UCSD-AML1 (cell line): ENCODE measurements around the gene RGR.
A peak's percentile ranks its signal among the peaks of the same experiment; 100 is the strongest.

ENCODE experiments used
- DNase-seq: peaks from one replicate; lab custom pipeline; 2025; ENCODE audit not compliant: unreplicated experiment; lab: John Stamatoyannopoulos, UW

Gene RGR

GRCh38 chr10:84293171-84293570, 48.3 kb downstream of the RGR start:
- no peak for DNase-seq

GRCh38 chr10:84293574-84294016, 48.7 kb downstream of the RGR start:
- DNase-seq, result no peak

GRCh38 chr10:84294766-84295447, 50.1 kb downstream of the RGR start:
- DNase-seq, result no peak

GRCh38 chr10:84296091-84296981, 51.5 kb downstream of the RGR start:
- DNase-seq, result no peak

- DNase-seq, result no peak
These were observed 53.2 kb downstream of the RGR start for GRCh38 chr10:84298057-84298456.

GRCh38 chr10:84302223-84302622, 57.4 kb downstream of the RGR start:
- DNase-seq, result no peak

- no peak for DNase-seq
These were observed 62.0 kb downstream of the RGR start for GRCh38 chr10:84306751-84307384.

GRCh38 chr10:84308021-84308420, 63.2 kb downstream of the RGR start:
- no peak for DNase-seq

GRCh38 chr10:84308481-84309304, 63.8 kb downstream of the RGR start:
- DNase-seq, result peak; percentile 69
